NCI-H2196 (cell line): ENCODE measurements around the gene SMAD2.
"Not testable (repeated sequence)": the region's sequence is repeated elsewhere in the genome, so short reads cannot be mapped to it uniquely, and the experiment has no call there.

Experiments
- DNase-seq: peaks from one replicate; lab custom pipeline; 2025; ENCODE audit not compliant: unreplicated experiment; lab: John Stamatoyannopoulos, UW

The SMAD2 gene

DNA sequence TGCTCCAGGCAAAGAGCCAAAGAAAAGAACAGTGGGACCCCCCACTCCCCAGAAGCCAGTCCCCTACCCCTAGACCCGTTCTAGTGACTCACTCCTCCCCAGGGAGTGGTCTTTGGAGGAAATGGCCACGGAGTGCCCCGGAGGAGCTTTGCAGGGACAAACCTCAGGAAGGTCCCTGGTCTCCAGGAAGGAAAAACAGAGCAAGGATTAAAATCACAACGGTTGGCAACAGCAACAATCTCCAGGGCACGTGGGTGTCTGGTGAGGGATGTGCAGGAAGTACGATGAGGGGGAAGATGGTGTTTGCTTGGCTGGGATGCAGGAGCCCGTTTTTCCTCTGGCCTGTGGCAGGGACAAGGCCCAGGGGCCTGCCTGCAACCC lies 135.0 kb downstream of the SMAD2 start:
- DNase-seq, result no peak

DNA sequence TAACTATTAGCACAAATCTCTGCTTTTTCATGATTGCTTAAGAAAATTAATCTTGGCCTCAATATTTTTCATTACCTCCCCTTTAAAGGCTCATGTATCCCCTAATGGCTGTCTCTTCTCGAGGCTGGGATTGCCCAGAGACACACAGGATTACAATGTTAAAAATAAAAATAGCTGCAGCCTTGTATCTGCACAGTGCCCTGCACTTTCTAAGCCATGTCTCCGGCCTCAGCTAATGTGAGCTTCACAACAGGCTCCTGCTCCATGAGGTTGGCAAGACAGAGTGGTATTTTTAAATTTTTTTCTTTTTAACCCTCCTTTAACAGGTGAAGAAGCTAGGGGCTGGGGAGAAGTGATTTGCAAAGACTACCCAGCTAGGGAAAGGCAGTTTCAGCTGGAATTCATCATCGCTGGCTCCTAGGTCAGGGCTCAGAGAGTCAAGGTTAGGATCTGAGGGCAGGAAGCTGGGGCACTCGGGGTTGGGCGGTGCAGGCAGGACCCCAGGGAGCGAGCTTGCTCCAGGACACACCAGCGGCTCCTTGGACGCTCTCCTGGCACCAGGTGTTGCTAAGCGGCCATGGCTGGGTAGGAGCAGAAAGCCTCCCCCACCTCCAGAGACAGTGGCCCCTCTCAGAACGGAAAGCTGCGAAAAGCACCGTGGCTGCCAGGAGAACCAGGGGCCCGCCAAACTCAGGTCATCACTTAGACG lies 135.6 kb downstream of the SMAD2 start:
- DNase-seq, result no peak

DNA sequence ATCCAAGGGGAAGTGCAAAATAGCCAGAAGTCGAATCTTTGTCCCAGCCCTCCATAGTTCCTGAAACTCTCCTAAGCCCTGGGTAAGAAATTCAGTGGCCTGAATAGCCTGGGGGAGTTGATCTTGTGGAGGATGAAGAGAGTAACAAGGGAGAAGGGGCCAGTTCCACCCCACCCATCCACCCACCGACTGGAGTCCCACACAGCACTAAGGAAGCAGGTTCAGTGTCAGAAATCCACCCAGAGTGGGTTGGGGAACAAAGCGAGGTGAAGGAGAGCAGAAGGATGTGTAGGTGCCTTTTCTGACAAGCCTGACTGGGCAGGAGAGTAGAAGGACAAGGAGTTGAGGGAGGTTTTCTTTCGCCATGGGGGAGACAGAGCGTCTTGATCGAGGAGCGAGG lies 136.8 kb downstream of the SMAD2 start:
- DNase-seq, result no peak

DNA sequence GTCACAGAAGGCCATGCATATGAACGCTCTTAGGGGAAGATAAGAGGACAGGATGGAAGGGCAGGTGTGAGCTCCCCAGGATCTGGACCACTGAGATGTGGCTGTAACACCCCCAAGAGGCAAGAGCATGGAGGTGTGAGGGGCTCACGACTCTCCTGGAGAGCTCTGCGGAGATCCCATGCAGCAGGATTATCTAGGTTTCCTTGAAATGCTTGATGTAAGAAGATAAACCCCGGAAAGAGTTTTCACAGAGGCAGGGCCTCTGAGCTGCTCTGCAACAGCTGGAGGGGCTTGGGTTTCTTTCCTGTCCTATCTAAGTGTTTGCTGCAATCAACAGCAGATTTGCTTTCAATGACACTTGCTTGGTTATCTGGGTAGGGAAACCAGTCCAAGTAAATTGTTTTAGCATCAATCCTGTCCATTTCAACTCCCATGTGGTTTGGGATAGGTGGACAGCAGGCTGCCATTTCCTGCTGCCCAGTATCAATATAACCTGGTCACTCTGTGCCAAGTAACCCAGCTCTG lies 138.9 kb downstream of the SMAD2 start:
- DNase-seq, result no peak

DNA sequence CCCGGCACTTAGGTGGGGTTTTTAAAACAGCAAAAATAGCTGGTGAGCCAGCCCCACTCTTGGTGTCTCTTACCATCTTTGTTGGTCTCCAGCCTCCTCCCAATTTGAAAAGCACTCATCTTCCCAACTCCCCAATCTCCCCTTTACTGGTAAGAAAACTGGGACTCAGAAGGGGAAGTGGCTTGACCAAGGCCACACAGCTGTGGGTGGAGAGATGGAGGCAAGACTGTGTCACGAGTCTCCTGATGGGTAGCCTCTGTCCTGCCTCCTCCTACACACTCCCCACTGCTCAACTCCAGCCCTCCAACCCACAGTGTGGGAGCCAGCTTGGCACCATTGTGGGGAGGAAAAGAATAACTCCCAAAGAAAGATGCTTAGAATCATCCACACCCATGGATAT lies 140.4 kb downstream of the SMAD2 start:
- DNase-seq, result no peak

DNA sequence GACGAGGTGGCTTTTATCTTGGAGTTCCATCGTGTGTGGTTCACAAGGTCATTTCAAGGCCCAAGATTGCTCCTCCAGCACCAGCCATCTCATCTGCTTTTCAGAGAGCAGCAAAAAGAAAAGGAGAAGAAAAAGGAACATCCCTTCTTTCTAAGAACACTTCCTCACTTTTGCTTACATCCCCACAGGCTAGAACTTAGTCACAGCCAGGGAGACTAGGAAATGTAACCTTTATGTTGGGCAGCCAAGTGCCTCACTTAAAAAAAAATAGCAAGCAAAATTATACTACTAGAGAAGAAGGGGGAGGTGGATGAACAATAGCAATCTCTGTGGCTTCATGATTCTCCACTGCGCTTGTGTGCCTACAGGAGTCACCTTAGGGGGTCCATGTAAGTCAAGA lies 141.8 kb downstream of the SMAD2 start:
- DNase-seq, result no peak

DNA sequence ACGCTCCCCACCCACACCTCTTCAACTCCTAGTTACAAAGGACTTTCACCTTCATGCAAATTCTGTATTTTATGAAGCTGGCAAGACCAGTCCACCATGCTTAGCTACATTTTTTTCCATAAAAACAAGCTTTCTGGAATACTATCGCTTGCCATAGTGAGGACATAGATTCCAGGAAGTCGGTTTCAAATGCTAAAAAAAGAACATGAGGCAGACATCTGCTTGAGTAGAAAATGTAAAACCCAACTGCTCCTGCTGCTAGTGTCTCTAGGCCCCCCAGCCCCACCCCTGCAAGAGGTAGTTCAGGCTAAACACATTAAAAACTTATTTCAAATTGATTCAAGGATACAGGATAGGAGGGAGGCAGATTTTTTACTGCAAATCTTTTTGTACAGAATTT lies 148.9 kb downstream of the SMAD2 start:
- DNase-seq, result no peak

DNA sequence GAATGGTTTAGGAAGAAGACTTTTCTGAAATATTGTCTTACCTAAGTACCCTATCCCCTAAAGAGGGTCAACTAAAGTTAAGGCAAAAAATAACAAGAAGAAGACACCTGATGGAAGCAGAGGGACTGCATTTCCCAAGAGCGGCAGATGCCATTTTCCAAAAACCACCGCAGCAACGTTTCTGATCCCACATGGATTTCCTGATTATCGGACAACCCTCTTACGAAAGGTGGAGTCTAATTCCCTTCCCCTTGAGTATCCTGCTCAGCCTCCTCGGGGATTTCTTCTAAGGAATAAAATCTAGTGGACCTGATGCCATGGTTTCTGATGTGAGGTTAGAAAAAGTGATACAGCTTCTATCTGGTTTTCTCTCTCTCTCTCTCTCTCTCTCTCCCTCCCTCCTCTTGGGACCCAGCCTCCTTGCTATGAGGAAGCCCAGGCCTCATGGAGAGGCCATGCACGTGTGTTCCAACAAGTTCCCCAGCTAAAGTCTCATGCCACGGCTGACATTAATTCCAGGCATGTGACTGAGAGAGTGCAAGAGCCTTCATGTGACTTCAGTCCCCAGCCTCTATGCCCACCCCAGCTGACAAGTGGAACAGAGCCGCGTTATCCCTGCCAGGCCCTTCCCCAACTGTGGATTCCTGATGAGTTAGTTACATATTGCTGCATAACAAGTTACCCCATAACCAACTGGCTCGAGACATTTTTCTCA lies 150.3 kb downstream of the SMAD2 start:
- DNase-seq, result no peak

DNA sequence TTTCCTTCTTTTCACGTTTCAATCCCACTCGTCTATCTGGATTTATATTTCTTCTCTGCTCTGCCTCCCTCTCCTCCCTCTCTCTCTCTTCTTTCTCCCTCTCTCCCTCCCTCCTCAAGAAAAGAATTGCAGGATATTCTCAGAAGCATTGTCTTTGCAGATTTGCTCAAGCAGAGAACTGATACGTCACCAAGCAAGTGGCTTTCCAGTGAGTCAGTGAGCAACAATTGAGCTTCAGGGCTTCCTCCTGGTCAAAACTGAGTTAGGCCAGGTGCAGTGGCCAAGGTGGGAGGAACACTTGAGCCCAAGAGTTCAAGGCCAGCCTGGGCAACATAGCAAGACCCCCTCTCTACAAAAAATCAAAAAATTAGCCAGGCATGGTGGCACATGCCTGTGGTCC lies 151.1 kb downstream of the SMAD2 start:
- no peak for DNase-seq

DNA sequence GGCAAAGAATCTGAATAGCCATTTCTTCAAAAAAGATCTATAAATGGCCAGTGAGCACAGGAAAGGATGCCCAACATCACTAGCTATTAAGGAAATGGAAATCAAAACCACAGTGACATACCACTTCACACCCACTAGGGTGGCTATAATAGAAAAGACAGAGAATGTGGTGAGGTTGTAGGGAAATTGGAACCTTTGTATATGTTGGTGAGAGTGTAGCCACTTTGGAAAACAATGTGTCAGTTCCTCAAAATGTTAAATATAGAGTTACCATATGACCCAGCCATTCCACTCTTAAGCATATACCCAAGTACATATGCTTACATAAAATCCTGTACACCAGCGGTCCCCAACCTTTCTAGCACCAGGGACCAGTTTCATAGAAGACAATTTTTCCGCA lies 152.8 kb downstream of the SMAD2 start:
- no peak for DNase-seq

DNA sequence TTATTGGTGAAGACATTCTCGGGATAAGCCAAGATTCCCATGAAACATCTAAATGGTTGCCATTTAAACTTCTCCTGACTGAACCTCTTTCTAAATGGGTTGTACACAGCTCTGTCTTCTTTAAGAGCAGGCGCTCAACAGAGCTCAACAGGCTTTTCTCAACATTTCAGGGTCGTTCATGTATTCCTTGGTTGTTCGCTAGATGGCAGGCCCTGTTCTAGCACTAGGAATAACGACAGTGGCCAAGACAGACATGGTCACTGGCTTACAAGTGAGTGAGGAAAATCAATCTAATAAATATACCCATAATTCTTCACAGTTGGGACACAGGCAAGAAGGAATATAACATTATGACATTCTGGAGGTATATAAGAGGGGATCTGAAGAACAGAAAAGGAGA lies 154.5 kb downstream of the SMAD2 start:
- no peak for DNase-seq

DNA sequence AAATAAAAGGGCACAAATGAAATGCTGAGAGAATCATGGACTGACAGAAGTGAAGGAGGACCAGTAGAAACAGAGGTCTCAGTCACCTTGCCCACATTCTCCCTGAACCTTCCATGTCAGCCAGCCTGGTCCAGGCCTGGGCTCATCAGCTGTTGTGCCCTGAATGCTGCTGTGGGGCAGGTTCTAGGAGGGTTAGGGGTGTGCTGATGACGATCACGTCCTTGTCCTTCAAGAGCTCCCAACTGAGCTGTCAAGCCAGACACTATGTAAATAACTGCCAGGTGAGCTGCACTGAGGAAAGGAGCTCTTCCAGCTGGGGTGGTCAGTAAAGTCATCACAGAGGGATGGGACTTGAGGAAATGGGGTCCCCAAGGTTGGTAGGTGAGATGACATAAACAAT lies 156.5 kb downstream of the SMAD2 start:
- DNase-seq, result no peak

DNA sequence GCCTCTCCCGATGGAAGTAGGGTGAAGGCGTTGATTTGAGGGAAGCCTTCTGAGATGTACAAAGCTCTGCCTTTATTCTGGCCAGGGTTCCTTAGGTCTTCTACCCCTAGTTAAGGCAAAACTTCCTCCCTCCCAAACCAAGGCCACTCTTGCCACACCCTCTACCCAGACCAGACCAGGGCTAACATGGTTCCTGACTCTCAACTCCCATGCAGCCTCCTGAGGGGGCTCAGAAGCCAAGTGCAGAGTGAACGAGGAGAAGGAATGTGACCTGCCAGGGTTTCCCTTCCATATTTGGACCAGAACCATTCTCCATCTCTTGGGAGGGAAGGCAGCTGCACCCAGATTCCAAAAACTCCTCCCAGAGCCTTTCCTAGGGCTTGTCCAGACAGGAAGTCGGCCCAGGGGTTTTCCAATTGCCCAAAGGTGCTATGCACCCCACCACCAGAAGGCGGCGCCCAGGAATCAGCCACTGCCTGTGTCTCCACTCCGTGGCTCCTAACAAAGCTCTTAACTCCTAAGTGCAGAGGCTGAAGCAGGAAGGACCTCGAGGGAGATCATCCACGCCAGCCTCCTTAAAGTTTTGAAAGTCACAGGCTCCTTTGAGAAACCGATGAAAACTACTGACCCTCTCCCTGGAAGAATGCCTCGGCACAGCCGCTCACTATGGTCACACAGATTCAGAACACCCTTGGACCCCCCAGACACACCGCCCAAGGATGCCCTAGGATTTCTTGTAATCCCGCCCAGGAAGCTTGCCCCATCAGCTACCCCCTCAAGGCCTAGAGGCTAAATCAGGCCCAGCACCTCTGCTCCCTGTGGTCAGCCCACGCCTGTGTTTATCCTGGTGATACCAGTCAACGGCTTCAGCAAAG lies 157.8 kb downstream of the SMAD2 start:
- peak; percentile 65 for DNase-seq

DNA sequence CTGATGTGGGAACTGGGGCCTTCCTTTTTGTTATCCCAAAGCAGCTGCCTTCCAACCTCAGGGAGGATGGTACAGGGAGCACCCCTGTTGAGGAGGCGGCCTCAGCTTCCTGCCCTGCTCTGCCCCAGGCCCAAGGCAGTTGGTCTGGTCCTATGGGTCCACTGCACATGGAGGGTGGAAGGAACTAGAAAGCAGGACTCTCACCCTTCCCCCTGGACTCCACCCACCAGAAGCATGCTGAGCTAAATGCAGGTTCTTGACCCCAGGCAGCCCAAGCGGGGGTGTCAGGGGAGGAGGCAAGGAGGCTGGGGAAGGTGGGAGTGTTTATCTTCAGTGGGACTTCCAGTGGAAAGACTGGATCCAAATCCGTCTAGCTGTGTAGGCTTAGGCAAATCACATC lies 158.5 kb downstream of the SMAD2 start:
- DNase-seq, result no peak

DNA sequence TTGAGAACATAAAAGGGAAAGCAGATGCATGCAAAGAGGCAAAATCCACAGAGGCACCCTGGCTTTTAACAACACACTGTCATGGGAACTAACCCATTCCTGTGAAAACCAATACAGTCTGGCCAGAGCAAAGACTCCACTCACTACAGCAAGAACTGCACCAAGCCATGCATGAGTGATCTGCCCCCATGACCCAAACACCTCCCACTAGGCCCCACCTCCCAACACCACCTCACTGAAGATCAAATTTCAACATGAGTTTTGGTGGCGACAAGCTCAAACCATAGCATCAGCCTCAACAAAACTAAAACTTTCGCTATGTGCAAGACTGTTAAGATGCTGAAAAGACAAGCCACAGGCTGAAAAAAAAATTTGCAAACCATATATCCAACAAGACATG lies 162.8 kb downstream of the SMAD2 start:
- DNase-seq, result no peak

DNA sequence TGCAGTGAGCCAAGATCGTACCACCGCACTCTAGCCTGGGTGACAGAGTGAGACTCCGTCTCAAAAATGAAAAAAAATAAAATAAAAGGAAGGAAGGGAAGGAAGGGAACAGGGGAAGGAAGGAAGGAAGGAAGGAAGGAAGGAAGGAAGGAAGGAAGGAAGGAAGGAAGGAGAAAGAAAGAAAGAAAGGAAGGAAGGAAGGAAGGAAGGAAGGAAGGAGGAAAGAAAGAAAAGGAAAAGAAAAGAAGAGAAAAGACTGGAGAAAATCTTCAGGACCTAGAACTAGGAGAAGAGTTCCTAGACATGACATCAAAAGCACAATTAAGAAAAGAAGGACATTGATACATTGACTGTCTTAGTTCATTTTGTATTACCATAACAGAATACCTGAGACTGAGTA lies 163.3 kb downstream of the SMAD2 start:
- DNase-seq, result not testable (repeated sequence)
